H1 (cell line): Measurements from ENCODE around the gene IGSF9B. TPM values are rescaled to one million over a fixed set of nuclear protein-coding genes. Genes with fewer than 3 reads are reported as not detected.
A peak's percentile ranks its signal among the peaks of the same experiment; 100 is the strongest.

Experiments
- CTCF ChIA-PET: fragments of 300-600 bp; sonication (Branson Sonifier 250); formaldehyde crosslinking; loops from one replicate; lab custom pipeline; 2021; ENCODE audit not compliant: partially characterized antibody; lab: Charles Lee
- POLR2A ChIA-PET: fragments of 300-600 bp; sonication (Branson Sonifier 250); formaldehyde crosslinking; loops from one replicate; lab custom pipeline; 2021; ENCODE audit warnings: inconsistent platforms; ENCODE audit not compliant: partially characterized antibody; lab: Charles Lee
- DNase-seq, 2 experiments: peaks; one replicate each; pipeline versions ENCODE4 v3.0.0 to v3.0.0-alpha.2; 2010 to 2022; ENCODE audit warnings: low spot score in 2 of 2, low read depth in 1 of 2, mixed read lengths in 1 of 2
- FAIRE-seq: peaks from 2 replicates; lab custom pipeline; 2011; peaks lifted over from hg19 to GRCh38; lab: Jason Lieb, UNC
- H2AFZ ChIP-seq: 2 replicates; pipeline ENCODE4 v1.8.1; 2012; ENCODE audit warnings: low read length, inconsistent platforms
- H2AK5ac ChIP-seq: 2 replicates; pipeline ENCODE4 v1.6.1; 2013; ENCODE audit warnings: low read depth, low read length
- H2BK120ac ChIP-seq: replicated peaks from 2 replicates; pipeline ENCODE3; 2013; ENCODE audit warnings: low read depth, low read length, inconsistent platforms
- H2BK12ac ChIP-seq: 2 replicates; pipeline ENCODE4 v1.6.1; 2013; ENCODE audit warnings: low read depth, low read length
- H2BK15ac ChIP-seq: 2 replicates; pipeline ENCODE4 v1.6.1; 2013; ENCODE audit warnings: low read length
- H2BK20ac ChIP-seq: 2 replicates; pipeline ENCODE4 v1.6.1; 2013; ENCODE audit warnings: low read length
- H2BK5ac ChIP-seq: 2 replicates; pipeline ENCODE4 v1.6.1; 2013; ENCODE audit warnings: low read depth, low read length
- H3K14ac ChIP-seq: 2 replicates; pipeline ENCODE4 v1.6.1; 2013; ENCODE audit warnings: inconsistent platforms; ENCODE audit not compliant: insufficient read length
- H3K18ac ChIP-seq: 2 replicates; pipeline ENCODE4 v1.6.1; 2013; ENCODE audit warnings: low read length; ENCODE audit errors: extremely low read depth
- H3K23ac ChIP-seq: 2 replicates; pipeline ENCODE4 v1.6.1; 2013; ENCODE audit warnings: inconsistent platforms; ENCODE audit not compliant: insufficient read length
- H3K23me2 ChIP-seq: 2 replicates; pipeline ENCODE4 v1.6.1; 2013; ENCODE audit warnings: low read depth, low read length
- H3K27ac ChIP-seq: 2 replicates; pipeline ENCODE4 v1.6.1; 2011; ENCODE audit warnings: low read depth, low read length, inconsistent platforms
- H3K27me3 ChIP-seq, 4 experiments: replicated peaks in 1 of 4; 1 replicate in 1 of 4; 2 replicates in 3 of 4; pipeline versions ENCODE4 v1.6.1 to v1.8.1; 2011 to 2013; ENCODE audit warnings: low read length in 3 of 4, mild to moderate bottlenecking in 3 of 4, inconsistent platforms in 2 of 4, mixed read lengths in 2 of 4, moderate library complexity in 1 of 4; ENCODE audit not compliant: control insufficient read depth in 3 of 4, insufficient read depth in 3 of 4; ENCODE audit errors: extremely low read depth in 1 of 4
- H3K36me3 ChIP-seq, 4 experiments: 2 replicates each; pipeline versions ENCODE4 v1.6.1 to v1.8.1; 2011 to 2013; ENCODE audit warnings: mild to moderate bottlenecking in 4 of 4, low read length in 3 of 4, moderate library complexity in 2 of 4, control low read depth in 1 of 4, inconsistent platforms in 1 of 4; ENCODE audit not compliant: insufficient read depth in 4 of 4, control insufficient read depth in 2 of 4
- H3K4ac ChIP-seq: replicated peaks from 2 replicates; pipeline ENCODE3; 2013; ENCODE audit warnings: low read length, low read depth, mixed read lengths, inconsistent platforms; ENCODE audit not compliant: insufficient read length
- H3K4me1 ChIP-seq, 4 experiments: replicated peaks in 1 of 4; 1 replicate in 1 of 4; 2 replicates in 3 of 4; pipeline versions ENCODE4 v1.6.1 to v1.8.1; 2011 to 2013; ENCODE audit warnings: low read length in 3 of 4, inconsistent platforms in 2 of 4, mixed read lengths in 1 of 4; ENCODE audit not compliant: insufficient read depth in 4 of 4, control insufficient read depth in 3 of 4
- H3K4me2 ChIP-seq, 2 experiments: 2 replicates each; pipeline versions ENCODE4 v1.6.1 to v1.8.1; 2011 to 2013; ENCODE audit warnings: low read depth in 2 of 2, low read length in 2 of 2, control low read depth in 1 of 2, inconsistent platforms in 1 of 2, mild to moderate bottlenecking in 1 of 2; ENCODE audit not compliant: insufficient read depth in 1 of 2
- H3K4me3 ChIP-seq, 4 experiments: fragments of 200-600, 300-600 bp in 1 of 4; sonication (generic), shearing (Covaris generic), sonication (Bioruptor Twin) in 1 of 4; 2 replicates each; pipeline versions ENCODE4 v1.5.1 to v1.8.1; 2011 to 2016; ENCODE audit warnings: low read length in 4 of 4, low read depth in 3 of 4, control low read depth in 2 of 4, inconsistent platforms in 2 of 4, mild to moderate bottlenecking in 2 of 4, mixed read lengths in 1 of 4, moderate library complexity in 1 of 4; ENCODE audit not compliant: insufficient read depth in 2 of 4; ENCODE audit errors: extremely low read depth in 1 of 4
- H3K56ac ChIP-seq: replicated peaks from 2 replicates; pipeline ENCODE3; 2013; ENCODE audit warnings: low read depth, mild to moderate bottlenecking, mixed read lengths, low read length, inconsistent platforms; ENCODE audit not compliant: insufficient read length
- H3K79me1 ChIP-seq: 2 replicates; pipeline ENCODE4 v1.6.1; 2013; ENCODE audit warnings: low read depth, low read length, control low read depth
- H3K79me2 ChIP-seq, 2 experiments: 2 replicates each; pipeline versions ENCODE4 v1.6.1 to v1.8.1; 2012 to 2013; ENCODE audit warnings: low read length in 2 of 2, mild to moderate bottlenecking in 2 of 2, inconsistent platforms in 1 of 2; ENCODE audit not compliant: insufficient read depth in 2 of 2, control insufficient read depth in 1 of 2
- H3K9ac ChIP-seq, 4 experiments: replicated peaks in 1 of 4; 1 replicate in 1 of 4; 2 replicates in 3 of 4; pipeline versions ENCODE4 v1.6.1 to v1.8.1; 2011 to 2013; ENCODE audit warnings: low read depth in 3 of 4, low read length in 3 of 4, control low read depth in 2 of 4, mild to moderate bottlenecking in 2 of 4, moderate library complexity in 2 of 4, inconsistent platforms in 1 of 4; ENCODE audit errors: extremely low read depth in 1 of 4
- H3K9me3 ChIP-seq, 2 experiments: 2 replicates each; pipeline versions ENCODE4 v1.6.1 to v1.8.1; 2012 to 2013; ENCODE audit warnings: mild to moderate bottlenecking in 2 of 2, moderate library complexity in 2 of 2, control low read depth in 1 of 2, inconsistent platforms in 1 of 2, low read depth in 1 of 2, low read length in 1 of 2, mixed read lengths in 1 of 2; ENCODE audit not compliant: insufficient read depth in 2 of 2
- H4K20me1 ChIP-seq, 2 experiments: replicated peaks in 1 of 2; 2 replicates each; pipeline versions ENCODE3 to v1.8.1; 2011 to 2013; ENCODE audit warnings: inconsistent platforms in 2 of 2, low read length in 2 of 2, mild to moderate bottlenecking in 1 of 2; ENCODE audit not compliant: insufficient read depth in 2 of 2, control insufficient read depth in 1 of 2
- H4K5ac ChIP-seq: 2 replicates; pipeline ENCODE4 v1.6.1; 2013; ENCODE audit warnings: low read length, low read depth, mixed read lengths, inconsistent platforms; ENCODE audit not compliant: insufficient read length
- H4K8ac ChIP-seq: 2 replicates; pipeline ENCODE4 v1.8.0; 2013; ENCODE audit warnings: mild to moderate bottlenecking, moderate library complexity, low read length, inconsistent platforms; ENCODE audit not compliant: insufficient read depth; ENCODE audit errors: extremely low read depth
- H4K91ac ChIP-seq: replicated peaks from 2 replicates; pipeline ENCODE3; 2013; ENCODE audit warnings: low read length, mixed read lengths, inconsistent platforms; ENCODE audit not compliant: insufficient read length
- EZH2 ChIP-seq: fragments of 200-600 bp; sonication (generic); IDR thresholded peaks from 2 replicates; pipeline ENCODE4 v1.7.1; 2012; ENCODE audit warnings: low read depth, mild to moderate bottlenecking, moderate library complexity, low read length, inconsistent platforms; ENCODE audit not compliant: severe bottlenecking
- JUND ChIP-seq: IDR thresholded peaks from 2 replicates; pipeline ENCODE4 v1.6.1; 2011; ENCODE audit warnings: mild to moderate bottlenecking, improper control_type of control experiment, low read length
- KDM5A ChIP-seq: fragments of 200-600 bp; IDR thresholded peaks from 2 replicates; pipeline ENCODE4 v1.7.1; 2012; ENCODE audit warnings: mild to moderate bottlenecking, low read length, inconsistent platforms, mixed read lengths
- PHF8 ChIP-seq: fragments of 200-600 bp; sonication (generic); conservative IDR thresholded peaks from 2 replicates; pipeline ENCODE4 v1.7.1; 2012; ENCODE audit warnings: low read depth, mild to moderate bottlenecking, inconsistent platforms, low read length, moderate library complexity
- SIRT6 ChIP-seq: IDR thresholded peaks from one replicate; pipeline ENCODE4 v1.7.1; 2012; ENCODE audit warnings: low read length, inconsistent platforms
- SIX5 ChIP-seq: IDR thresholded peaks from 2 replicates; pipeline ENCODE4 v1.6.1; 2011; ENCODE audit warnings: mild to moderate bottlenecking, low read depth, low read length
- TCF12 ChIP-seq: IDR thresholded peaks from 2 replicates; pipeline ENCODE4 v1.6.1; 2011; ENCODE audit warnings: low read depth, mild to moderate bottlenecking, low read length
- TEAD4 ChIP-seq: IDR thresholded peaks from 2 replicates; pipeline ENCODE4 v1.6.1; 2012; ENCODE audit warnings: low read depth, low read length, inconsistent platforms, mixed read lengths
- USF2 ChIP-seq: IDR thresholded peaks from 2 replicates; pipeline ENCODE4 v1.6.1; 2011; ENCODE audit warnings: low read length, improper control_type of control experiment
- ZNF274 ChIP-seq: IDR thresholded peaks from 2 replicates; pipeline ENCODE4 v1.7.0; 2012; ENCODE audit warnings: low read length, borderline replicate concordance; ENCODE audit errors: extremely low read depth
- WGBS, 2 experiments: shearing (Covaris generic) in 1 of 2; methylation state at CpG; one replicate each; pipeline versions ENCODE4 v1.1.6 to v1.1.7; 2013 to 2015; ENCODE audit warnings: low lambda C conversion rate in 2 of 2, mixed read lengths in 2 of 2, inconsistent platforms in 1 of 2, low coverage in 1 of 2, missing lambda C conversion rate in 1 of 2; ENCODE audit not compliant: insufficient replicate concordance in 2 of 2, insufficient coverage in 1 of 2, insufficient read length in 1 of 2; ENCODE audit errors: extremely low coverage in 1 of 2, missing lambda C conversion rate in 1 of 2; 5-methylcytosine and 5-hydroxymethylcytosine counted together
- polyA plus RNA-seq, 7 experiments: library from polyadenylated mRNA; depleted of rRNA in 3 of 7; stranded (reverse) in 5 of 7; unstranded in 2 of 7; fragments of >200 nt in 5 of 7; fragments of 200-250 nt in 2 of 7; gene quantifications; 1 replicate in 5 of 7; 2 replicates in 1 of 7; 4 replicates in 1 of 7; pipeline versions ENCODE4 v1.2.1 to v1.2.3, GENCODE V29; 2011 to 2013; ENCODE audit warnings: missing spikeins in 2 of 7, mixed read lengths in 2 of 7
- total RNA-seq: library from RNA; stranded (reverse); fragmentation: NEBNext Ultra II Directional; extraction: Animal tissue kit (Norgen Biotek cat#: 25700); gene quantifications from 2 replicates; pipeline ENCODE4 v1.2.1, GENCODE V29; 2021
- TF ChIP-seq, protein P1 (sequence below): IDR thresholded peaks from 2 replicates; pipeline ENCODE4 v1.6.1; 2012; ENCODE audit warnings: inconsistent platforms

IGSF9B gene
- total and polyA plus RNA-seq, 2 of the 8 experiments (the other 6 are each of a cell fraction or from before 2014, with no cell fraction given) = 16.5 to 49.2 TPM

GRCh38 chr11:133966921-133967598 is 10.3 kb upstream of the IGSF9B start:
- POLR2A ChIA-PET = no interaction called here
- no peaks in the 10 kb centered on the region for H3K36me3 ChIP-seq
- H3K4me3 ChIP-seq = no peak overlapping the region
- no peak overlapping the region for H2BK120ac ChIP-seq
- H4K5ac ChIP-seq = no peak overlapping the region
- H3K79me1 ChIP-seq = no peaks in the 10 kb centered on the region
- peak overlapping the region; percentile 86; the same call in 1 of the 2 replicates for H2BK12ac ChIP-seq
- no peak overlapping the region for H3K23ac ChIP-seq
- no peak overlapping the region for H3K4ac ChIP-seq
- peaks cover 0 to 9% (median 3%) of the 10 kb centered on the region in 4 experiments; a peak in 5 of 7 replicates for H3K27me3 ChIP-seq
- FAIRE-seq (no peak), DNase-seq (peak in 1 of 2 experiments; percentile 91)
- H4K20me1 ChIP-seq = peaks cover 0 to 3% of the 10 kb centered on the region in 2 experiments
- CTCF ChIA-PET = interaction anchor here (0.7 to 3.2 kb wide), 8 partner anchors 9 to 675 kb away, joined by 3 to 11 read pairs (median 4); no protein-coding TSS in a partner anchor
- no peaks in the 10 kb centered on the region for H3K9me3 ChIP-seq
- no peaks in the 10 kb centered on the region for H3K23me2 ChIP-seq
- H3K4me2 ChIP-seq = peak overlapping the region; percentile 8 to 36; a peak in 3 of 4 replicates
- no peak overlapping the region; the same call in none of the 2 replicates for H4K8ac ChIP-seq
- no peak overlapping the region for H3K18ac ChIP-seq
- peak overlapping the region; percentile 82 for H2AFZ ChIP-seq
- H3K4me1 ChIP-seq = peaks cover 0 to 4% (median 0%) of the 10 kb centered on the region in 4 experiments; a peak in 2 of 7 replicates
- no peak overlapping the region for H3K27ac ChIP-seq
- no peak overlapping the region for H3K56ac ChIP-seq
- H2BK20ac ChIP-seq = no peak overlapping the region
- WGBS, 2 experiments = 82% methylated on average over 18 of the region's 43 CpGs; no CpG with 5 or more reads in 1 of the 2 experiments
- H3K9ac ChIP-seq = no peak overlapping the region
- no peak overlapping the region for H3K14ac ChIP-seq
- H4K91ac ChIP-seq = no peak overlapping the region
- H3K79me2 ChIP-seq = no peaks in the 10 kb centered on the region
- H2AK5ac ChIP-seq = peak overlapping the region; percentile 57; the same call in 1 of the 2 replicates
- H2BK5ac ChIP-seq = no peak overlapping the region; the same call in 1 of the 2 replicates
- H2BK15ac ChIP-seq = peak overlapping the region; percentile 8; the same call in 1 of the 2 replicates
- no peak for TF ChIP-seq USF2
- TF ChIP-seq PHF8 = no peak
- TF ChIP-seq KDM5A = no peak
- TF ChIP-seq, protein P1, sequence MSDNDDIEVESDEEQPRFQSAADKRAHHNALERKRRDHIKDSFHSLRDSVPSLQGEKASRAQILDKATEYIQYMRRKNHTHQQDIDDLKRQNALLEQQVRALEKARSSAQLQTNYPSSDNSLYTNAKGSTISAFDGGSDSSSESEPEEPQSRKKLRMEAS = peak; percentile 59; the same call in 1 of the 2 replicates
- TF ChIP-seq ZNF274 = no peak
- no peak for TF ChIP-seq SIRT6
- no peak for TF ChIP-seq TEAD4
- TF ChIP-seq JUND = no peak
- no peak for TF ChIP-seq EZH2
- TF ChIP-seq TCF12 = 0 out of 2 replicates have a peak, but pooled peaks have one; percentile 18
- no peak for TF ChIP-seq SIX5
